NCI-H2029 (cell line): Measurements from ENCODE around the gene EPHB1.
"Not testable (repeated sequence)": the region's sequence is repeated elsewhere in the genome, so short reads cannot be mapped to it uniquely, and the experiment has no call there.

Experiments
- DNase-seq: peaks from one replicate; lab custom pipeline; 2025; lab: John Stamatoyannopoulos, UW

Gene EPHB1

GRCh38 chr3:135084405-135084804 is 289.3 kb downstream of the EPHB1 start:
- no peak for DNase-seq

GRCh38 chr3:135084976-135085375 is 289.9 kb downstream of the EPHB1 start:
- DNase-seq, result no peak

GRCh38 chr3:135085652-135086436 is 290.8 kb downstream of the EPHB1 start:
- DNase-seq, result no peak

GRCh38 chr3:135087782-135088181 is 292.7 kb downstream of the EPHB1 start:
- DNase-seq, result no peak

- DNase-seq, result no peak
Observed at GRCh38 chr3:135089451-135089850, 294.4 kb downstream of the EPHB1 start.

GRCh38 chr3:135090020-135090717 is 295.1 kb downstream of the EPHB1 start:
- DNase-seq, result no peak

- no peak for DNase-seq
Observed at GRCh38 chr3:135091946-135092345, 296.9 kb downstream of the EPHB1 start.

GRCh38 chr3:135093121-135093520 is 298.1 kb downstream of the EPHB1 start:
- DNase-seq, result no peak

- DNase-seq, result peak; percentile 33
Observed at GRCh38 chr3:135097276-135097946, 302.4 kb downstream of the EPHB1 start.

GRCh38 chr3:135099734-135100355 is 304.8 kb downstream of the EPHB1 start:
- DNase-seq, result no peak

- DNase-seq, result peak; percentile 61
Observed at GRCh38 chr3:135100366-135100765, 305.3 kb downstream of the EPHB1 start.

- no peak for DNase-seq
Observed at GRCh38 chr3:135103917-135104316, 308.9 kb downstream of the EPHB1 start.

GRCh38 chr3:135106445-135106844 is 311.4 kb downstream of the EPHB1 start:
- no peak for DNase-seq

GRCh38 chr3:135107043-135107442 is 312.0 kb downstream of the EPHB1 start:
- no peak for DNase-seq

GRCh38 chr3:135109681-135110080 is 314.6 kb downstream of the EPHB1 start:
- no peak for DNase-seq

GRCh38 chr3:135114551-135114950 is 319.5 kb downstream of the EPHB1 start:
- DNase-seq, result not testable (repeated sequence)

- no peak for DNase-seq
Observed at GRCh38 chr3:135117977-135118376, 322.9 kb downstream of the EPHB1 start.

GRCh38 chr3:135118792-135119191 is 323.7 kb downstream of the EPHB1 start:
- no peak for DNase-seq

GRCh38 chr3:135125171-135125801 is 330.2 kb downstream of the EPHB1 start:
- DNase-seq, result no peak

- no peak for DNase-seq
Observed at GRCh38 chr3:135127946-135128470, 332.9 kb downstream of the EPHB1 start.

GRCh38 chr3:135128818-135129217 is 333.8 kb downstream of the EPHB1 start:
- DNase-seq, result no peak

- no peak for DNase-seq
Observed at GRCh38 chr3:135131290-135131689, 336.2 kb downstream of the EPHB1 start.
